ENCODE data around the gene PLAC1. TPM values are rescaled to one million over a fixed set of nuclear protein-coding genes. Genes with fewer than 3 reads are reported as not detected.
A peak's percentile ranks its signal among the peaks of the same experiment; 100 is the strongest.

PLAC1 gene
- total RNA-seq, 1 donor from 2014 or later, result not detected

DNA sequence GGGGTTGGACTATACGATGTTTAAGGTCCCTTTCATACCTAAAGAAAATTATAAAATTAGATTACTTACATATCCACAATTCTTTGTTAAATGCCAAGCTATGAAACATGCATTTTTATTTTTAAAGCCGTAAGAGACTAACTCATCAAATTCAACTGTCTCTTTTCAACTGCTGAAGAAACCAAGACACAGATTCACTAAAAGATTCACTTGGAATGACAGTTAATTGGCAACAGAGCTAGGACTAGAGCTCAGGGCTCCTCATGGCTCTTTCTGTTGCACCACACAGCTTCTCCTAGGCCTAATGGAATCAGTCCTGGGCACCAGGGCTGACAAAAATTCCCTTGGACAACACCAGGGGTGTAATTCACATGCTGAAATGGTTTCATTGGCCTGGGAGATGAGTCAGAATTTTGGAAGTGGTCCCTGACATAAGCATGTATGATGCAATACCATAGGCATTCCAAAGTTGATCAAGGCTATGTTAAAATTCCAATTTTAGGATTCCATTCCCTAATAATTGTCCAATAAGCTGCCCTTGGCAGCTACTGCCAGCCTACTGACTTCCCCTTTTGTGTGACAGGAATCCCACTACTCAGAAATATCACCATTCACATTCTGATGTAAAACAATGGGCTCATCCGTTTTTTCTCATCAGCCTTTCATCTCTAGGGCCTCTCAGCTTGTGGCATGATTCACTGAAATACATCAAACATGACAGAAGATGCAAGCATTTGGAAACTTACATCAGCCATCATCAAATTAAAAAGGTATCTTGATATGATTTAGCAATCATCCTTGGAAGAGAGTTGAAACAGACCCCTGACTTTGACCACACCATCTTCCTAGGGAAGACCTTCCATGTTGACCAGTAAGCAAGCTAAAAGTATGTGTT lies 54.2 kb downstream of the PLAC1 start:
- intact Hi-C loops (cut with DNase I), result no loop called here

DNA sequence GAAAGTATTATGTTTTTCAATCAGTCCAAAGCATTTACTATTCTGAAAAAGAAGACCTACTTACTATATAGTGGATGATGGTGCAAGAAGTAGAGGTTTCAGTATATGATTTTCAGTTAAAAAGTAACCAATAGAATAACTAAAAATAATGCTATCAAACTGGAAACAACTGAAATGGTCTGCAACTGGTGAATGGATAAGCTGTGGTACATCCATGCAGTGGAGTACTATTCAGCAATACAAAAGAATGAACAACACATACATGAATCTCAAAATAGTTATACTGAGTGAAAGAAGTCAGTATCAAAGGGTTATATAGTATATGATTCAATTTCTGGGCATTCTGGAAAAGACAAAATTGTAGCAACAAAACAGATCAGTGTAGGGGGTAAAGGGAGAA lies 55.9 kb downstream of the PLAC1 start:
- ATAC-seq (no peak), DNase-seq (ENCODE audit: missing footprints) (no peak)
- intact Hi-C loops (cut with DNase I), result no loop called here

More for the DNA sequence above, 54.2 kb downstream of the PLAC1 start:
- no peak for DNase-seq (ENCODE audit: missing footprints)
- ATAC-seq, result peak; percentile 77

GRCh38 chrX:134601240-134601765 lies 57.0 kb downstream of the PLAC1 start:
- intact Hi-C loops (cut with DNase I), result no loop called here
- DNase-seq (ENCODE audit: missing footprints), result no peak
- no peak for ATAC-seq

DNA sequence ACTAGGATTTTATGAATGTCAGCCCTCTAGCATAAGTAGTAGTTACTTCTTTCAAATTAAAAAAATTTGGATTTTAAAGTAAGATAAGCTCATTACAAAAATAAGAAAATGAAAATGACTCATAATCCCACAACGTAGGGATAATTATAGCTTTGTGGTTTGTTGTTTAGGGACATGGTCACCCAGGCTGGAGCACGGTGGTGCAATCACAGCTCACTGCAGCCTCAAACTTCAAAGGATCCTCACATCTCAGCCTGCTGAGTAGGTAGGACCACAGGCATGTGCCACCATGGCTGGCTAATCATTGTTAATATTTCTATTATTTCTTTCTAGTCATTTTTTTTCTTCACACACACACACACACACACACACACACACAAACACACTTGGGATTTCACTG lies 57.6 kb downstream of the PLAC1 start:
- intact Hi-C loops (cut with DNase I), result no loop called here
- ATAC-seq (no peak), DNase-seq (ENCODE audit: missing footprints) (no peak)

GRCh38 chrX:134599184-134599914 lies 58.9 kb downstream of the PLAC1 start:
- no peak for DNase-seq (ENCODE audit: missing footprints)
- peak; percentile 34 for ATAC-seq
- intact Hi-C loops (cut with DNase I), result no loop called here

GRCh38 chrX:134592303-134592702 lies 66.0 kb downstream of the PLAC1 start:
- ATAC-seq (no peak), DNase-seq (ENCODE audit: missing footprints) (no peak)
- intact Hi-C loops (cut with DNase I), result no loop called here

- ATAC-seq (no peak), DNase-seq (ENCODE audit: missing footprints) (no peak)
- intact Hi-C loops (cut with DNase I), result no loop called here
These were observed 66.8 kb downstream of the PLAC1 start for GRCh38 chrX:134591502-134591901.

GRCh38 chrX:134588806-134589205 lies 69.5 kb downstream of the PLAC1 start:
- ATAC-seq, result no peak
- intact Hi-C loops (cut with DNase I), result no loop called here
- DNase-seq (ENCODE audit: missing footprints), result no peak

GRCh38 chrX:134580907-134581306 lies 77.4 kb downstream of the PLAC1 start:
- ATAC-seq (peak; percentile 44), DNase-seq (ENCODE audit: missing footprints) (no peak)
- intact Hi-C loops (cut with DNase I), result no loop called here

DNA sequence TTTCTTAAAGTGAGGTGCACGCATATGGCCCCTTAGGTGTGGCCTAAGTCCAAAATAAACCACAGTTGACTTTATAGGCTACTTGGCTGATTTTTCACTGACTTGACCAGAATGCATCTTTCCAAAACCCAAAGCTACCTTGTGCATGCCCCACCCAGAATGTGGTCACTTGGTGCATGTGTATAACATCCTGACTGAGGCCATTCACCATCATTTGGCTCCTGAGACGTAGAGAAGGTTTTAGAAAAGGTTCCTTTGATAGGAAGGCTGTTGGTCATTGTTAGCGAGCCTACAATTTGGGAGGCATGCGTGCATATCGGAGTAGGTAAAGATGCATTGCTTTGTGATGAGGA lies 84.6 kb downstream of the PLAC1 start:
- intact Hi-C loops (cut with DNase I), result no loop called here
- ATAC-seq (no peak), DNase-seq (ENCODE audit: missing footprints) (no peak)

DNA sequence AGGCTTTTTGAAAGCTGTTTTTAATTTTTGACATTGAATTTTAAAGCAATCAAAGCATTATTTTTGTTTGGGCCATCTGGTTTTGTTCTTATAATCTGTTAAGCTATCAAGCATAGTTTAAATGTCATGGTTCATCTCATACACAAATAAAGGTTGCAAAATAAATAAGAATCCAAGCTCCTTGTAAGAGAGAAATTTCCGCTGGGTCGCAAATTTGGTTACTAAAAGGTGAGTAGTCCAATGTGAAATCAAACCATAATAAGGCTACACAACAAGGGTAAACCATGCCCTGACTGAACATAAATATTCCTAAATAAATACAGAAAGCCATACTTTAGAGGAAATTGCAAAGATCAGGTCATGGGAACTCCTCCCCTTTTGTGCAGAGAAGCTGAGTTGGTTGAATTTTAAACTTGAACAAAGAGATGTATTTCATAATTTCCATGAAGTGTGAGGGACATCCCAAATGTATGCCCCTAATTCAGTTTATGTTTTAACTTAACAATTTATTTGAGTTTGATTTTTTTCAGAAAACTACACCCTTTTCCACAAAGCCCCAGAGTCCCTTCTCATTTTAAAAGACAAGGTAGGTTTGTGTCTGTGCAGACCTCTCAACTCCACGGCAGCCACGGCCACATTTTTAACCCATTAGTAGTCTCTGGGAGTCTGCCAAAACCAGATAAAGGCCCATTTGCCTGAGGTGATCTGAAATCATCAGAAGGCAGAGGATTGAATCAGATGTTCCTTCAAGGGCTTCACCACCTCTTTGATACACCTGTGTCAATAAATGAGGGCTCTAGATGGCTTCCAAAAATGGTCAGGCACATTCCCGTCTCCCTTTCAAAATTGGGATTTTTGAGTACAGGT lies 85.2 kb downstream of the PLAC1 start:
- intact Hi-C loops (cut with DNase I), result no loop called here
- DNase-seq (ENCODE audit: missing footprints), result no peak
- no peak for ATAC-seq

GRCh38 chrX:134571796-134572195 lies 86.5 kb downstream of the PLAC1 start:
- DNase-seq (ENCODE audit: missing footprints) (no peak), ATAC-seq (no peak)
- intact Hi-C loops (cut with DNase I), result no loop called here

DNA sequence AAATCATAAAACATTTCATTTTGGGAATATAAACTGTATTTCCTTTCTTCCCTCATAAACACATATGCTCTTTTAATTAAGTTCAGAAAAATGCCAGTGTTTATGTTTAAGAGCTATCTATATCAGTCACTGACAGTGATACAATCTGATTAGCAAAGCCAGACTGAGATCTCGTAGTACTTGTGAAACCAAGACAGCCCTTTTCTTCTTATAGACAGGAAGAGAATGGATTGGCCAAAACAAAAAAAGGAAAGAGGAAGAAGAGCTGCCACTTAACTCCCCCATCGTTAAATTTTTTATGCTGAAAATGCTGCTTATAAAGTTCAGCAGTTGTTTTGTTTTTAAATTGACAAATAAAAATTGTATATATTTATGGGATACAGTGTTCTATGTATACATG lies 87.4 kb downstream of the PLAC1 start:
- intact Hi-C loops (cut with DNase I), result no loop called here
- no peak for ATAC-seq
- no peak for DNase-seq (ENCODE audit: missing footprints)

GRCh38 chrX:134570509-134570846 lies 87.8 kb downstream of the PLAC1 start:
- intact Hi-C loops (cut with DNase I), result no loop called here
- peak; percentile 50 for ATAC-seq
- DNase-seq (ENCODE audit: missing footprints), result no peak

GRCh38 chrX:134569306-134569705 lies 89.0 kb downstream of the PLAC1 start:
- intact Hi-C loops (cut with DNase I), result no loop called here
- DNase-seq (ENCODE audit: missing footprints), result no peak
- no peak for ATAC-seq

DNA sequence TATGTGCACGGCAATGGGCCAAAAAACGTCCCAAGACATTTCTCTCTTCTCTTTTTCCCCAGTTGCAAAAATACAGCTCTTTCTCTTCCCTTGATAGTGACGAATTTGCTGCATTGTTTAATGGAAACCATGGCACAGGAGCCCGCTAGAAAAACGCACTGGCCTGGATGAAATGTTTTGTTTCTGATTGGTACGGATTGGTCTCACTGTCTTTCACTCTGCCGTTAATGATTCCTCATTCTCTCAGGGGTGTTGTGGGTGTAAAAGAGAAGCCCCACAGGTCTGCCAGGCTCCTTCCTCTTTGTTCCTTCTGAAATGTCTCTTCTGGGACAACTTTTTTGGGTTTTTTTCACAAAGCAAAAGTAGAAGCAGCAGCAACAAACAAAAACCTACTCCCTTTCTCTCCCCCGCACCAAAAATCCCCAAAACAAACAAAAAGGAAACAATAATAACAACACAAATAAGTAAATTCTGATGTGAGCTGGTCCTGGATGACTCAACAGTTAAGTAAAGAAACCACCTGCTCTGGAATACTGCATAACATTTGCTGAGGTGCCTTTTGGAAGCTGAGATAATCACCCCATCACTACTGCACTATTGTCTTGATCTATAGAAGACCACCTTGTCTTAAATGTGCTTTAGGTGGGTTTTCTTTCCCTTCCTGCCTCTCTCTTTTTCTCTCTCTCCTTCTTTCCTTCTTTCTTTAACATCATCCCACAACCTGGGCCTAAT lies 89.8 kb downstream of the PLAC1 start:
- DNase-seq (ENCODE audit: missing footprints), result no peak
- intact Hi-C loops (cut with DNase I), result no loop called here
- ATAC-seq, result no peak

- ATAC-seq, result no peak
- DNase-seq (ENCODE audit: missing footprints), result no peak
- intact Hi-C loops (cut with DNase I), result no loop called here
These were observed 91.8 kb downstream of the PLAC1 start for GRCh38 chrX:134566506-134566905.

DNA sequence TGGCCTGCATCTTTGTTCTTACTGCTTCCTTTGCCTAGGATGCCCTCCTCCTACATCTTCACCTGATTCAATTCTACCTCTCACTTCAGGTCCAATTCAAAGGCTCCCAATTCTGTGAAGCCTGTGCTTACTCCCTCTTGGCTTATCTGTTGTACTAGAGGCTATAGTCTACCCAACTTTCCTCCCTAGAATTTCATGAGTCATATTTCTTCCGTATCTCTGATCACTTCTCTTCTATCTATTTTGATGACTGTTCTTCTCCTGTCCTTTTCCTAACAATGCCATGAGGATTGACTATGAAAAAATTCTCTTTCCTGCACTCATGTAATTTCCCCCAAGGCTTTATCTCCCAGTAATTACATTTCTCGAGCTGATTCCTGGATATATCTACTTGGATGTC lies 96.3 kb downstream of the PLAC1 start:
- DNase-seq (ENCODE audit: missing footprints) (no peak), ATAC-seq (no peak)
- intact Hi-C loops (cut with DNase I), result no loop called here

DNA sequence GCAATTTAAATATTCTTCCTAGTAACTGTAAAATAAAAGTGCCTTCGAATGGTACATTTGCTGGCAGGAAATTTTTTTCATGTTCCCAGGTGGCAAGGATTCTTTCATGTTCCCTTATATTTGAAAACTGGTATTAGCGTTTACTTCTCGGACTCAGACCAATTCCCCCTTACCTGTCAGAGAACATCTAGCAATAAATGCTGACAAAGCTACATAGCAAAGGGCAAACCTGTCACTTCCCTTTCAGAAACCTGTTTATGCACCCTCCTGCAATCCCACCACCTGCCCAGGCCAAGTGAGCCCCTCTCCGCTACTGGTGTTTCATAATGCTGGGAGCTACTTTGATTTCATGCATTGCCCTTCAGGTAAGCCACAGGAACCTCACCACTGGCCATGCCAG lies 100.1 kb downstream of the PLAC1 start:
- intact Hi-C loops (cut with DNase I), result no loop called here
- ATAC-seq, result no peak

More for the DNA sequence above, 100.1 kb downstream of the PLAC1 start:
- DNase-seq (ENCODE audit: missing footprints), result no peak
